Occipital lobe (tissue), 2 donors: ENCODE data around the gene PANK1. TPM values are rescaled to one million over a fixed set of nuclear protein-coding genes. Genes with fewer than 3 reads are reported as not detected.
A peak's percentile ranks its signal among the peaks of the same experiment; 100 is the strongest.

Source experiments
- DNase-seq: peaks from one replicate; lab custom pipeline; 2025; lab: John Stamatoyannopoulos, UW
- total RNA-seq: library from RNA; depleted of rRNA; stranded (reverse); fragments of >200 nt; gene quantifications from one replicate; pipeline ENCODE4 v1.2.3, GENCODE V29; 2014

PANK1 gene
- 43.5 TPM for total RNA-seq

DNA sequence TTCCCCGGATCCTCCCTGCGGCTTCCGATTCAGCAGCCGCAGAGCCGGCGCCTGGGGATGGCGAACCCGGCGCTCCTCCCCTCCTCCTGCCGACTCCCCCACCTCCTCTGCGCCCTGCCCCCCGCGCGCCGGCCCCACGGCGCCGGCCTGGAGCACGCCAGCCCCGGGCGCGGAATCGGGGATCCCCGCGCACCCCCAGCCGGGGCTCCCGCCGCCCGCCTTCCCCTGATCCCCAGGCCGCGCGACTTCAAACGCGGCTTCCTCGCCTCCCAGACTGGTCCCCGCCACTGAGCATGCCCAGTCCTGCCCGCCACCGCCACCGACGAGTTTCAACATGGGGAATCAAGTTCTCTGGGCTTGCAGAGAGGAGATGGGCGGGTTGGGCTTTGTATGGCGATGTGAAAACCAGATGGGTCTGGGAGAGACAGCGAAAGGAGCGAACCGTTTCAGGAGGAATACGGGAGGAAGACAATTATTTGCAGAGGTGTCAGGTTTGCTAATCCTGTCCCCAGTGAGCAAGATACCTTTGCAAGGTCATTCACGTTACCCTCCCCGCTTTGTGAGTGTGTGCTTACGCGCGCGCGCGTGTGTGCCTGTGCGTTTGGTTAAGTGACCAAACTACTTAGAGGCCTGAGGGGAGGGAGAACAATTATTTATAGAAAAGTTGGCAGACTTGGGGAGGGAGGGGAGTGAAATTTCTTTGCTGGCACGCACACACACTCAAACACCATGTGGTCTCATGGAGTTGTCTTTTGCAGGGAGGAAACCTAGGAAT is at the start of gene PANK1:
TSS of gene PANK1 (minus strand) at position 276 of the 775 bp plus-strand sequence. CDS start 351 bp downstream, outside the sequence.
- peak; percentile 77 for DNase-seq

DNA sequence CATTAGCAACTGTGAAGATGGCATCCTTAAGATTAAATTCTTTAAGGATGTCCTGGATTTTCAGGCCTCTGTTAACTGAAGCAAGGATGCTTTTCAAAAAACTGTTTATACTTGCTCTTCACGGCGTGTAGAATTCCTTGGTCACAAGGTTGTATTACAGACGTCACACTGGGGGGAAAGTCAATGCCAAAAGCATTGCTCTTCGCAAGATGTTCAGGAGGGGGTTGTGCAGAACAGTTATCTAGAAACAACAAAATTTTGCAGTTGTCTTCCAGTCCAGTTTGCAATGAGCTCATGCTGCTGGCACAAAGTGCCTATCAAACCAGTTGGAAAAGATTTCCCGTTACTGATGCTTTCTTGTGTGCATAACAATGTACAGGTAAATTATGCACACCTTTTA is 48.1 kb upstream of the PANK1 start:
- DNase-seq, result no peak

DNA sequence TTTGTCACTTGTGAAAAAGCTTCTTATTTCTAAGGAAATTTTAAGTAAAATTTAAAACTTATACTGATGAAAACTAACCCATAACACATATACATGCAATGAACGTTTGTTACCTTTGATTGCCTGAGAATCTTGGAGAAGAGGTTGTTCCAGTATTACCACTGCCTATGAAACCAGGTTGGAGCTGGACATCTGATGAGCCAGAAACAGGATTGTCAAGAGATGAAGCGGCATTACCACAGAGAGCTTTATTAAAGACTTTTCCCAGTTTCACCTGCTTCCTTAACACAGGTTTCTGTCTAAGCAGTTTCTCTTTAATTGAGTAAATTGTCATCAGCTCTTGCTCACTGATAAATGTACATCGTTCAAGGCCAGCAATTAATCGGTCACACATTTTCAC is 47.4 kb upstream of the PANK1 start:
- no peak for DNase-seq

DNA sequence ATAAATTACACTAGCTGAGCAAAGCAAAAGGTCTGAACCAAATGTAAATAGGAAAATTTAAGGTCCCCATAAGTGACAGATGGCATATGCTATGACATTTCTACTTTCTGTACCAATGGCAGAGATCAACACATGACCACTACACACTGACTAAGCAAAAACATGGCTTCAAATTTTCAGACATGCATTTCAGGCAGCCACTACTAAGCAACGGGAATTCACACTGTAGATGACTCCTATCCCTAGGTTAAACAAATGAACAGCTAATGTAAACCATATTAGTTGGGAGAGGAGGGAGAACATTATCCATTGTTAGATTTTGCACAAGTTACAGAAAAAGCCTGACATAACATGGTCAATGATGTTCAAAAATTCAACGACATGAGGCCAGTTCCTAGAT is 45.0 kb upstream of the PANK1 start:
- DNase-seq, result no peak

DNA sequence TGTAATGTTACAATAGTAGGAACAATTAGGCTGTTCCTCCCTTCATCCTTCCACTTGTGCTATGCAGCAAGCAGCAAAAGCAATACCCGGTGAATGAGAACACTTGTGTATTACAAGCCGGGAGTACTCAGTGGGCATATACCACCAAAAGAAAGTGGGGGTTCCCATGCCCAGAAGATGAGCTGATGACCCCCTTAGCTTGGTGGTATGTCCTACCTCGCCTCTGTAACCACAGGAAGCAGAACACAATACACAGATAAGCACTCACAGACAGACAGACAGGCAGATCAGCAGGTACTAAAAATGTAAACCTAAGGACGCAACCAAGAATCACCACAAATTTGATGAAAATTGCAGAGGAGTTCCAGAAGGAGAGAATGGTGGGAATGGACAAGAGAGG is 40.9 kb upstream of the PANK1 start:
- no peak for DNase-seq

DNA sequence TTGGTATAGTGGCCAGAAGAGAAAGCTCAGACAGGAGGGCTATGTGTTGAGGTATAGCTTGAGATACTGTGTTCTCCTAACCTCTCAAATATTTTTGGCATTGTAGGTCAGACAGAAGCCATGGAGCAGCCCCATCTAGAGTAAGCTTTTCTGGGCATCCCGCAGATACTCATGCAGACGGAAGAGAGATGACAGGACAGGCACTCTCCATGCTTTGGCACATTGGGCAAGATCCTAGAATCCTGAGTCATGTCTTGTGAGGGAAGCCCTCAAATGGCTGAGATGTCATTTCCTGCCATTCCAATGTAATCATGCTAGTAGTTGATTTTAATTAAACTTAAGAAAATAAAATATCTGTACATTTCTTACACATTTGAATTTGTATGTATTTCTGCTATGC is 39.6 kb upstream of the PANK1 start:
- no peak for DNase-seq

DNA sequence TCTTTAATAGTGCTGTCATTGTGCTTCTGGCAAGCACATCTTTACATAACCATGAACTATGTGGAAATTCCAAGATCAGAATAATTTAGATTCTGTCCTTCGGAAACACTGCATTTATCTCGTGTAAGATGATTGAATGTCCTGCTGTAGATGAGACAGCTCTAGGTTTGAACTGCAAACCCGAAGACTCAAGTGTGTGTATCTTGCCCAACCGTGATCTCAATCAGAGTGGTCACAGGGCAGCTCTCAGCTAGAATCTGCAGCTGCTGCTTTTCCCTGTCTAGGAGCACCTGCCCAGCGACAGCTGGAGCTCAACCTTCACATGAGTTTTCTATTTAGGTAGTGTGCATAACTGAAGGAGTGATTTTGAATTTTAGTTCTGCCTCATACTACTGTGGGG is 38.8 kb upstream of the PANK1 start:
- DNase-seq, result no peak

DNA sequence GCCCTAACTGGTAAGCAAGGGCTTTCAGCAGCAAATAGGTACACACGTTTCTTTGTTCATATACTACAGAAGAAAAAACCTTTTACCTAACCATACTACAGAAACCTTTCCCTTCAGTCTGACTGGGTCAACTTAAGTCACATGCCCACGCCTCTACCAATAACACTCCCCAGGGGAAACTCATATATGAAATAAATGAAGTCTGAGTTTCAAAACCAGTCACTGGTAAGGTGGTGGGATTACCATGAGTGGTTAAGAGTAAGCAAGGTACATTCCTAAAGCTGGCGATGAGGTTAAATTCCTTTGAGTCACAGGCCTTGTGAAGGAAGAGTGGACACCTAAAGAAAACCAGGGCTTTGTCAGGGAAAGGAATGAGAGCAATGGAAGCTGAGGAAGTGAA is 34.9 kb upstream of the PANK1 start:
- no peak for DNase-seq

DNA sequence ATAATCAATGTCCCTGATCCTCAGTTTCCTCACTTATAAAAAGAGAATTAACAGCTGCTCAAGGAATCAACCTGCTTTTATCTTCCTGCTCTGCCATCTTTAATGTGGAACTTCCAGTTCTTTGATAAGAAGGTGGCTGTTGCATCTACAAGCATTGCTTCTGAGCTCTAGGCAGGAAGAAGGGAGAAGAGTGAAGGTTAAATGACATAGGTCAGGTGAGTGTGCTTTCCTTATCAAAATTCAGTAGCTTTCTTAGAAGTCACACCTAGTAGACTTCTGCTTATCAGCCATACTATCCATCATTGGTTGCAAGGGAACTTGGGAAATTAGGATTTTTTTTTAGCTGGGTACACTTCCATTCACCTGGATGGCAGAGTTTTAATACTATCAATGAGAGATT is 32.3 kb upstream of the PANK1 start:
- DNase-seq, result no peak

DNA sequence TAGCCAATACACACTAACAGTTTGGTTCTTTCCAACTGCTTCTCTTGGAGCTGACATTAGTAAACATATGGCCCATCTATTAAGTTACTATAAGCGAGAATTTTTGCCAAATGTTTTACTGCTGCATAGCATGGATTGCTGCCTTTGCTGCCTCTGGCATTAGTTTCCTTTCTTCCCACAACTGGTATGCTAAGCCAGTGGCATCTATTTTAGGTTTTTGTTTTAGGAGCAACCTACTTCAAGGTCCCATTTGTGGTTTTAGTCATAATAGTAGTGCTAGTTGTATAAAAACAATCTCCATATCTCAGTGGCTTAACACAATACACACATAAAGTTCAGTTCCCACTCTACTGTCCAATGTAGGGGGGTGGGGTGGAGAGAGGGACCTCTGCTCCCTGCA is 25.9 kb upstream of the PANK1 start:
- no peak for DNase-seq

DNA sequence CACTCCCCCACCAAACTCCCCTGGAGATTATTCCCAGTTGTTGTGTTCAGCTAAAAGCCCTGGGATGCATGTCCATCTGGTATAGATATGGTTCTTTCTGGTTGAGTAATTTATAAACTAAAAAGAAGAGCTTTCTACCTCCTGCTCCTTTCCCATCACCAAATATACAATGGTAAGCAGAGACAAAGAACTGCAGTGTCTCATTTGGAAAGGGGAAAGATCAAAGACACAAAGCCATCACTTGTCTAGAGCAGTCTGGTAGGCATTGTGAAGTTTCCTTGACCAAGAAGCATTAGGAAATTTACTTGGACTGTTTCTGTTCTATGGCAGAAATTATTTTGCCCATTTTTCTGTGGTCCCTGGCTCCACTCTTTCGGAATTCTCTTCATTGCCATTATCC is 24.9 kb upstream of the PANK1 start:
- DNase-seq, result no peak

DNA sequence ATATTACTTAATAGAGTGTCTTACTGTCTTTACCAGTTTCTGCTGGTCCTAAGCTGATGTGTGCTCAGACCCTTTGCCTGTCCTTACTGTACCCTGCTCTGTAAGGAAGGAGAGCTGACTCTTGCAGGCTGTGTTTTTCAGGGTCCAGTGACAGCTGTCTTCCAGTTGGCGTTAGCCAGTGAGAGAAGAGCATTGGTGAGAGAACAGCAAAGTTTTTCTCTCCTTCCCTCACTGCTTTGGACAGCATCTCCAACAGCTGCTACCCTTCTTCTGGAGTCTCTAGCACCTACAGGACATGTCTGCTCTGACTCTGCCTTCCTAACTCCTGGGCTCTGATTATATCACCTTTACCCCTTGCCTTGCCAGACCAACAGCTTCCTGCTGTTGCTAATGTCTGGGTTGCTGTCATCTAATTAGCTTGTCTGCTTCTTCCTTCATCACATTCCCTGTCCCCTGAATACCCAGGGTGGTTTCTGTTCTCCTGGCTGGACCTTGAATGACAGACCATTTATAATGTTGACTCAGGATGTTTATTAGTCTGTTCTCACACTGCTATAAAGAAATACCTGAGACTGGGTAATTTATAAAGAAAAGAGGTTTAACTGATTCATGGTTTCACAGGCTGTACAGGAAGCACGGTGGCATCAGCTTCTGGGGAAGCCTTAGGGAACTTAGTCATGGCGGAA is 23.5 kb upstream of the PANK1 start:
- DNase-seq, result no peak

DNA sequence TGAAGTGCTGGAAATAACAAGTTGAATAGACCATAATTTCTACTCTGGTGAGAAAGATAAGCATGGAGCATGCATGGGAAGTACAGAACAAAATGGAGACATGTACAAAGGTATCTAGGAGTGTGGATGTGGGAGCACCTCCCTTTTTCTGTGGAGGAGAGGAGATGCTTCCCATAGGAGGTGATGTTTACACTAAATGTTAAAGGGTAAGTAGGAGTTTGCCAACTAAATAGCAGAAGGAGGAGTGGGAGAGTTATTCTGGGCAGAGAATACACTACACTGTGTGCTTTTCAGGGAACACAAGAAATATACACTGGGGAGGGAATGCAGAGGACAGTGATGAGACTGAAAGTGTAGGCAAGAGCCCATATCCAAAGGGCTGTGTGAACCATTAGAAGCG is 21.1 kb upstream of the PANK1 start:
- no peak for DNase-seq

DNA sequence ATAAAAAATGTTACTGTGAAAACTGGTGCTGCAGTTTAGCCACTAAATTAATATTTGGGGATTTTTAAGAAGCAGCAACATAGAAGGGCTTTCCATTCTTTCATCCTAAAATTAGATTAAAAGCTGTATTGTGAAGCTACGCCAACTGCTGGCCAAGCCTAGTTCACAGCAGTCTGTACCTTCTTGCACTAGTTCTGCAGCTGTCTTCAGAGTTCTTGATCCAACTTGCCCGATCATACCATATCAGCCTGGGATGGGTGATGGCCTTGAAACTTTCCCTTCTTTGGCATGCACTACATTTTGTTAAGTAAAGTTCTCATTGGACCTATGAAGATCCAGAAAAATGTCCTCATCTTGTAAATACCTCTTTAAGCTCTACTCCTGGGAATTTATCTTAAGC is 20.3 kb upstream of the PANK1 start:
- no peak for DNase-seq

DNA sequence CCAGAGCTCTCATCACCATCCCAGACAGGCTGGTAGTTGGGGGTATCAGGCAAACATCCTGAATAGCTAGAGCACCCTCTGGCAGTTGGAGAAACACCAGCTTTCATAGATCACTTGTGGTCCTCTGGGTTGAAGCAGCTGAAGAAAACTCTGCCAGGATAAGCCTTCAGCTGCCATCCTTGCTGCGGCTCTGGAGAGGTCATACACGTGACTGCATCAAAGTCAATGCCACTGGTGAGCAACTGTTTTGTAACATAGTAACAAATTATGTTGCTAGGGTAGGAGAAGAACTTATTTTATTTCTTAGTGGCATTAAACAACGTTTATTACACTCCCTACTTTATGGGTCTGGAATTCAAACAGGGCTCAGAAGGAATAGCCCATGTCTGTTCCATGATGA is 19.2 kb upstream of the PANK1 start:
- DNase-seq, result no peak

DNA sequence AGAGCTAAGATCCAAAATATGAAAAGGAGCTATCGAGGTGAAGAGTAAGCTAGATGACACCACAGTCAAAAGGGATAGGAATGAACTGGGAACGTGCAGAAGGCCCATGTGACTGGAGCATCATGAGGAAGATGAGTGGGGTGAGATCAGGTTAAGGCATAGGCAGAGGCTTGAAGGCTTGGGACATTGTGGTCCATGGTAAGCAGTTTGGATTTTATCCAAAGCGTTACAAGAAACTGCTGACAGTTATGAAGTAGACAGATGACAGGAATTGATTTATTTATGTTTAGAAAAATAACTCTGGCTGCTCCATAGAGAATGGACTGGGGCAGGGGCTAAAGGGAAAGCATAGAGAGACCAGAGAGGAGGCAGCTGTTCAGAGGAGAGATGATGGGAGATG is 18.1 kb upstream of the PANK1 start:
- no peak for DNase-seq

DNA sequence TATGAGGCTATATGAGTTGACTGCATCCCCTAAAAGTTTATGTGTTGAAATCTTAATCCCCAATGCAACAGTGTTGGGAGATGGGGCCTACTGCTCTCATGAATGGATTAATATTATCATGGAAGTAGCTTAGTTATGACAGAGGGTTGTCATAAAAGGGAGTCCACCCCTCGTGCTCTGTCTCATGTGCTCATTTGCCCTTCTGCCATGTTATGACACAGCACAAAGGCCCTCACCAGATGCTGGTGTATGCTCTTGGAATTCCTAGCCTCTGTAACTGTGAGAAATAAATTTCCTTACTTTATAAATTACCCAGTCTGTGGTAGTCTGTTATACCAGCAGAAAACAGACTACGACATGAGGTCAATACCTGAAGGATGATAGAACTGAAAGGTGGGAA is 17.6 kb upstream of the PANK1 start:
- DNase-seq, result no peak

DNA sequence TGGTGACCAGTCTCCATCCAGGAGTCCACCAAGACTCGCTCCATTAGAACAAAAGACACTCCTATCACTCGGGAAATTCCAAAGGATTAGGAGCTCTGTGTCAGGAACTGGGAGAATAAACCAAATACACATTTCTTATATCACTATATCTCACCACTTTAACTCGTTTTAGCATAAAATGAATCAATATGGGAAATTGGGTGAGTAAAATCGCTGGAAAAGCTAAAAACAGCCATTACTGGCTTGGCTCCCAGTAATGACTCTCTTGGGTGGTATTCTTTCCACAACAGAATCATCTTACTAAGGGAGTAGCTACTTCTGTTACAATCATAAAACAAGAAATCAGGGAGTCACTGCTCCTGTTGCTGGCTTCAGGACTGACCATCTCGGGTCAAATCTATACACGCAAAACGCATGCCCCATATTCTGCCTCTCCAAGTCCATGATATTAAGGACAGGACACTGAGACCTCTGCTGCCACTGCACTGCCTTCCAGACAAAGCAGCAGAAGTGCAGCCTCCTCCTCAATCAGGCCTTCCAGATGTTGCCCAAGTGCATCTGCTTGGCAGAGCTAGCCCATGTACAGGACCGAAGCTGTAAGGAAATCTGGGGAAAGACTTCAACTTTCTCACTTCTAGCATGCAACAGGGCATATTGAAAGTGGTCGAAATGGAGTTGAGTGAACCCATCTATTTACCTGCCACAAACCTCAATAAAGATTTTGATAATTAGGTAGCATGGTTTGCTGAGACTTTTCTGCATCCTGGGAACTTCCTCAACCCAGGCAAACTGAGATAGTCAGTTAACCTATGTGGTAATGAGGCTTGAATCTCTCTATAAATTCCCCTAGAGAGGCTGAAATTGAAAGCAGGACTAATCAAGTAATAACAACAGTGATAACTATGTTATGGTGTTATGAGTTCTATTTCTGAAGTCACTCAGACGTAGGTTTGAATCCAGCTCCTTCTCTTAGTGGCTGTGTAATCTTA is 14.4 kb upstream of the PANK1 start:
- no peak for DNase-seq

DNA sequence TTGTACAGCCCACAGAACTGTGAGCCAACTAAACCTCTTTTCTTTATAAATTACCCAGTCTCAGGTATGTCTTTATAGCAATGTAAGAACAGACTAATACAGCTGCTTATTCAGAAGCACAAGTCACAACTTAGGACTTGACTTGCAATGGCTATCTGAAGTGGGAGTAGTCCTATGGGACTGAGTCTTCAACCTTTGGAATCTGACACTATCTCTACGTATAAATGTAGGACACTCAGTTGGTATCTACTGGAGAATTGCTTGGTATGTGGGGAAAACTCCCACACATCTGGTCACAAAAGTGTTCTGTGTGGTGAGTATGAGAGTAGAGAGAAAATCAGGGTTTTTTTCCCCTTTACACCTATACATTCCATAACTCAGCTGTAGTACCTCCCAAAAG is 12.3 kb upstream of the PANK1 start:
- no peak for DNase-seq

DNA sequence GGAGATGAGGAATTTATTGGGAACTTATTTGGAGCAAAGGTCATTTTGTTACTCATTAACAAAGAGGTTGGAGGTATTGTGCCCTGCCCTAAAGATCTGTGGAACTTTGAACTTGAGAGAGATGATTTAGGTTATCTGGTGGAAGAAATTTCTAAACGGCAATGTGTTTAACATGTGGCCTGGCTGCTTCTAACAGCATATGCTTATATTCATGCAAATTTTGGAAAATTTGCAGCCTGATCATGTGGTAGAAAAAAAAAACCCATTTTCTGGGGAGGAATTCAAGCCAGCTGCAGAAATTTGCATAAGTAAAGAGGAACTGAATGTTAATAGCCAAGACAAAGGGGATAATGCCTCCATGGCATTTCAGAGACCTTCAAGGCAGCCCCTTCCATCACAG is 10.7 kb upstream of the PANK1 start:
- DNase-seq, result no peak

DNA sequence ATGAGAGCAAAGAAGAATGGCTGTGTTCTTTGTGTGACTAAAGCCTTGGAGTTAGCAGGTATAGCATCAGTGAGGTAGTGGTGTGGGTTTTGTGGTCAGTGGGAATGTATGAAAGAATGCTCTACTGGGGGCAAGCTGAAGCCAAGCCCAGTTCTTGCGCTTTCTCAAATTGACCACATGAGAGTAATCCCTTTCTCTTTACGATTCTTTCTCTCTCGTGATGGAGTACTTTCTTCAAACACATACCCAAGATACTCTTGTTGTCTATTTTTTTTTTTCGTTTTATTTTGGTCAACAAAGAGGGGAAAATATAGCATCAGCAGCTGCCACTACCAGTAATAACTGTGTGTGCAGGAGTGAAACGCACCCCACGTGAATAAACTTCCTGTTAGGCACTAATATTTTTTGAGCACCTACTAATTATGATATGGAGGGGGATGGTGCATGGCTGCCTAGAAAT is 8.4 kb upstream of the PANK1 start:
- DNase-seq, result no peak

DNA sequence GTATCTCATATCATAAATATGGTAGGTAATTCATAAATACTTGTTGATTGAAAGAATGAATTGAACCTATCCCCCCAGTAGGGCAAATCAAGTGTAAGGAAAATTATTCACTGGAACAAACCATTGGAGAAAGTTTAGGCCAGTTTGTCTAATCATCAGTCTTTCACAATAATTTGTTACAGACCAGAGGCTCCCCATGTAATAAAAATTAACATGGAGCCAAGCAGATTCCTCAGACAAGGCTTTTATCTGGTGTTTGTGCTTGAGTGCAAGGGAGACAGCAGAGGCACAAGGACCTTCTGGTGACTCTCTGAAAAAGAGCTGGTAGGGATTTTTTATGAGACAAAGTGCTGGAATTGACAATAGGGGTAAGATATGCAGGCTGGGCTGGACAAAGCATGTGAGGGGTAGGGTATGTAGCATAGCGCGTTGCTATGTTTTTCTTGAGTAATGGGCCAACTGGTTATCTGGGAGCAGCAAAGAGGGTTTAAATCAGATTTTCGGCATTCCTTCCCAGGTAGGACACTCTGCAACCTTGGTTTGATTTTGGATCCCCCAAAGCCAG is 7.8 kb upstream of the PANK1 start:
- no peak for DNase-seq
